ENCODE data around the gene INPP5E. TPM values are rescaled to one million over a fixed set of nuclear protein-coding genes. Genes with fewer than 3 reads are reported as not detected.

The INPP5E gene
- total and polyA plus RNA-seq, 2 experiments from 2014 or later: 5.0 to 8.1 TPM

GRCh38 chr9:136399176-136400037 is 40.2 kb downstream of the INPP5E start:
- peaks cover 7% of the 10 kb centered on the region for H3K4me1 ChIP-seq (ENCODE audit: insufficient read depth)
- H3K9me3 ChIP-seq (ENCODE audit: low read depth): no peaks in the 10 kb centered on the region
- TF ChIP-seq EZH2 (IDR thresholded peaks at IDR 0.05; ENCODE audit: insufficient read depth, poor library complexity, severe bottlenecking) (no peak), EZH2phosphoT487 (IDR thresholded peaks at IDR 0.05; ENCODE audit: insufficient read depth, low read depth) (no peak)
- H3K9ac ChIP-seq: peak overlapping the region; percentile 85
- 1 to 2% methylated on average over 35 to 41 of the region's 67 CpGs for WGBS, 2 experiments (ENCODE audit: low coverage in 1 of 2, low lambda C conversion rate in 2 of 2, missing lambda C conversion rate in 2 of 2)
- peak overlapping the region; percentile 48 for H3K27ac ChIP-seq
- no peaks in the 10 kb centered on the region for H3K36me3 ChIP-seq (ENCODE audit: low read depth)
- H4K20me1 ChIP-seq (ENCODE audit: insufficient read depth): no peaks in the 10 kb centered on the region
- peak overlapping the region; percentile 63 for H2AFZ ChIP-seq
- H3F3A ChIP-seq (ENCODE audit: insufficient read depth): peaks cover 10% of the 10 kb centered on the region; the same call in 1 of the 2 replicates
- peaks cover 44% of the 10 kb centered on the region for H3K79me2 ChIP-seq (ENCODE audit: insufficient read depth)
- peak overlapping the region; percentile 92 for H3K4me2 ChIP-seq (ENCODE audit: unreplicated experiment)
- peak overlapping the region; percentile 90 for H3K4me3 ChIP-seq
- no peaks in the 10 kb centered on the region for H3K27me3 ChIP-seq (replicated peaks; ENCODE audit: insufficient read depth)
- peak; percentile 65 for DNase-seq
- H3K9me2 ChIP-seq (ENCODE audit: insufficient read depth): no peaks in the 10 kb centered on the region
- in situ Hi-C loops (cut with MboI): no loop called here

GRCh38 chr9:136398286-136398685 is 41.4 kb downstream of the INPP5E start:
- Histone ChIP-seq H3K36me3 (ENCODE audit: low read depth) (no peaks in the 10 kb centered on the region), H4K20me1 (ENCODE audit: insufficient read depth) (no peaks in the 10 kb centered on the region), H3K4me1 (ENCODE audit: insufficient read depth) (peaks cover 7% of the 10 kb centered on the region), H3F3A (ENCODE audit: insufficient read depth) (peaks cover 10% of the 10 kb centered on the region; the same call in 1 of the 2 replicates), H3K9me3 (ENCODE audit: low read depth) (no peaks in the 10 kb centered on the region), H2AFZ (no peak overlapping the region), H3K4me3 (0 out of 2 replicates have a peak overlapping the region, but pooled peaks have one; percentile 90), H3K27me3 (replicated peaks; ENCODE audit: insufficient read depth) (no peaks in the 10 kb centered on the region), H3K9ac (peak overlapping the region; percentile 85), H3K27ac (no peak overlapping the region), H3K4me2 (ENCODE audit: unreplicated experiment) (no peak overlapping the region), H3K9me2 (ENCODE audit: insufficient read depth) (no peaks in the 10 kb centered on the region), H3K79me2 (ENCODE audit: insufficient read depth) (peaks cover 44% of the 10 kb centered on the region)
- TF ChIP-seq EZH2 (IDR thresholded peaks at IDR 0.05; ENCODE audit: insufficient read depth, poor library complexity, severe bottlenecking) (no peak), EZH2phosphoT487 (IDR thresholded peaks at IDR 0.05; ENCODE audit: insufficient read depth, low read depth) (no peak)
- DNase-seq: no peak
- WGBS, 2 experiments (ENCODE audit: low coverage in 1 of 2, low lambda C conversion rate in 2 of 2, missing lambda C conversion rate in 2 of 2): 95 to 97% methylated on average over 10 to 12 of the region's 12 CpGs
- in situ Hi-C loops (cut with MboI): no loop called here

- 0 out of 2 replicates have a peak overlapping the region, but pooled peaks have one; percentile 85 for H3K9ac ChIP-seq
- H3K36me3 ChIP-seq (ENCODE audit: low read depth): no peaks in the 10 kb centered on the region; the same call in 1 of the 2 replicates
- H3K4me2 ChIP-seq (ENCODE audit: unreplicated experiment): no peak overlapping the region
- no peak overlapping the region for H2AFZ ChIP-seq
- H3K9me3 ChIP-seq (ENCODE audit: low read depth): no peaks in the 10 kb centered on the region
- peaks cover 7% of the 10 kb centered on the region for H3K4me1 ChIP-seq (ENCODE audit: insufficient read depth)
- no peaks in the 10 kb centered on the region for H4K20me1 ChIP-seq (ENCODE audit: insufficient read depth)
- no peaks in the 10 kb centered on the region for H3K27me3 ChIP-seq (replicated peaks; ENCODE audit: insufficient read depth)
- 56% methylated on average over 6 of the region's 6 CpGs; no CpG with 5 or more reads in 1 of the 2 experiments for WGBS, 2 experiments (ENCODE audit: low coverage in 1 of 2, low lambda C conversion rate in 2 of 2, missing lambda C conversion rate in 2 of 2)
- H3K4me3 ChIP-seq: no peak overlapping the region
- peaks cover 44% of the 10 kb centered on the region for H3K79me2 ChIP-seq (ENCODE audit: insufficient read depth)
- in situ Hi-C loops (cut with MboI): no loop called here
- no peak for DNase-seq
- H3K27ac ChIP-seq: no peak overlapping the region
- H3F3A ChIP-seq (ENCODE audit: insufficient read depth): peaks cover 10% of the 10 kb centered on the region; the same call in 1 of the 2 replicates
- TF ChIP-seq EZH2 (IDR thresholded peaks at IDR 0.05; ENCODE audit: insufficient read depth, poor library complexity, severe bottlenecking) (no peak), EZH2phosphoT487 (IDR thresholded peaks at IDR 0.05; ENCODE audit: insufficient read depth, low read depth) (no peak)
- H3K9me2 ChIP-seq (ENCODE audit: insufficient read depth): no peaks in the 10 kb centered on the region
Measured at GRCh38 chr9:136397643-136398042, 42.0 kb downstream of the INPP5E start.

GRCh38 chr9:136396219-136396515 is 43.5 kb downstream of the INPP5E start:
- Histone ChIP-seq H3K27me3 (replicated peaks; ENCODE audit: insufficient read depth) (no peaks in the 10 kb centered on the region), H3K27ac (no peak overlapping the region), H3K79me2 (ENCODE audit: insufficient read depth) (peaks cover 44% of the 10 kb centered on the region), H3F3A (ENCODE audit: insufficient read depth) (no peaks in the 10 kb centered on the region), H3K36me3 (ENCODE audit: low read depth) (peaks cover 4% of the 10 kb centered on the region; the same call in 1 of the 2 replicates), H3K9ac (no peak overlapping the region), H4K20me1 (ENCODE audit: insufficient read depth) (no peaks in the 10 kb centered on the region), H3K4me3 (no peak overlapping the region), H3K4me2 (ENCODE audit: unreplicated experiment) (no peak overlapping the region), H3K9me2 (ENCODE audit: insufficient read depth) (no peaks in the 10 kb centered on the region), H3K9me3 (ENCODE audit: low read depth) (no peaks in the 10 kb centered on the region), H3K4me1 (ENCODE audit: insufficient read depth) (peaks cover 7% of the 10 kb centered on the region), H2AFZ (no peak overlapping the region)
- no peak for DNase-seq
- TF ChIP-seq EZH2 (IDR thresholded peaks at IDR 0.05; ENCODE audit: insufficient read depth, poor library complexity, severe bottlenecking) (no peak), EZH2phosphoT487 (IDR thresholded peaks at IDR 0.05; ENCODE audit: insufficient read depth, low read depth) (no peak)
- in situ Hi-C loops (cut with MboI): no loop called here
- 97% methylated on average over 4 of the region's 4 CpGs for WGBS, 2 experiments (ENCODE audit: low coverage in 1 of 2, low lambda C conversion rate in 2 of 2, missing lambda C conversion rate in 2 of 2)

Measured in GM23248 (cell line).